ENCODE data around the gene HS6ST3.

DNA sequence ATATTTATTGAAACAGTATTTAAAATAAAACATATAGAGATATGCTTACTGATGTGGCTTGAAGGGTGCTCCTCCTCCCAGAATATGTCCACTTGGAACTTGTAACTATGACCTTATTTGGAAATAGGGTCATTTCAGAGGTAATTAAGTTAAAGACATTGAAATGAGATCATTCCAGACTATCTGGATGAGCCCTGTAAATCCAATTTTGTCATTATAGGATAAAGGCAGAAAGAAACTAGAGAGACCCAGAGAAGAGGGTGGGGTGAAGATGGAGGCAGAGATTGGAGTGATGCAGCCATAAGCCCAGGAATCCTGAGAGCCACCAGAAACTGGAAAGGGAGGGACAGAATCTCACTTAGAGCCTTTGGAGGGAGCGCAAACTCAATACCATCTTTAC, 661.2 kb downstream of the HS6ST3 start:
- TF ChIP-seq CTCF (IDR thresholded peaks at IDR 0.05; ENCODE audit: low read depth, low read length, poor library complexity, severe bottlenecking) (no peak), EZH2phosphoT487 (IDR thresholded peaks at IDR 0.05; ENCODE audit: borderline replicate concordance, low read length) (no peak)

Data from DOHH2 (cell line).